ENCODE measurements around the gene FAM131B. TPM values are rescaled to one million over a fixed set of nuclear protein-coding genes. Genes with fewer than 3 reads are reported as not detected.

The FAM131B gene
- polyA plus RNA-seq, 1 donor (not counting 4 experiments of a cell fraction or from before 2014, with no cell fraction given) = 0.21 TPM

- dilution Hi-C loops (cut with MboI; ENCODE audit: extremely low pct_ligation_motif_present, low sequenced_read_pairs) = no loop called here
- H3K4me2 ChIP-seq (ENCODE audit: control insufficient read depth, extremely low read depth, insufficient read depth, low read depth, low read length) = no peak overlapping the region
- no peaks in the 10 kb centered on the region for H3K9me3 ChIP-seq (ENCODE audit: control insufficient read depth, low read depth, low read length)
- H3K9ac ChIP-seq (ENCODE audit: control insufficient read depth, extremely low read depth, insufficient read depth, low read length) = no peak overlapping the region
- no peak overlapping the region for H2AFZ ChIP-seq (ENCODE audit: control insufficient read depth, low read length)
- H3K9me1 ChIP-seq (ENCODE audit: control insufficient read depth, extremely low read depth, insufficient read depth, low read length) = no peaks in the 10 kb centered on the region
- no peak for TF ChIP-seq EZH2 (IDR thresholded peaks at IDR 0.05; ENCODE audit: low read length)
- TF ChIP-seq CTCF (optimal IDR thresholded peaks at IDR 0.05 in 1 of 3, IDR thresholded peaks at IDR 0.05 in 1 of 3, conservative IDR thresholded peaks at IDR 0.05 in 1 of 3; ENCODE audit: extremely low read depth in 1 of 3, insufficient read depth in 2 of 3, low read length in 3 of 3) = no peak
- FAIRE-seq (no peak), DNase-seq (ENCODE audit: low read depth, low spot score) (no peak)
- H4K20me1 ChIP-seq (ENCODE audit: control insufficient read depth, extremely low read depth, insufficient read depth, low read length) = no peaks in the 10 kb centered on the region
- H3K4me3 ChIP-seq (ENCODE audit: control insufficient read depth in 2 of 3, extremely low read depth in 1 of 3, insufficient read depth in 2 of 3, low read depth in 1 of 3, low read length in 3 of 3) = no peak overlapping the region
- no peaks in the 10 kb centered on the region for H3K4me1 ChIP-seq (ENCODE audit: control insufficient read depth, extremely low read depth, insufficient read depth, low read length)
- no peaks in the 10 kb centered on the region for H3K27me3 ChIP-seq (ENCODE audit: control insufficient read depth, extremely low read depth, insufficient read depth, low read length)
- H3K27ac ChIP-seq (ENCODE audit: control insufficient read depth, insufficient read depth, low read length) = no peak overlapping the region
- H3K79me2 ChIP-seq (ENCODE audit: control insufficient read depth, insufficient read depth, low read length) = no peaks in the 10 kb centered on the region
- no peaks in the 10 kb centered on the region for H3K36me3 ChIP-seq (ENCODE audit: control insufficient read depth in 2 of 2, extremely low read depth in 1 of 2, insufficient read depth in 2 of 2, low read length in 2 of 2)
These were observed 25.3 kb downstream of the FAM131B start for GRCh38 chr7:143337216-143337615.

GRCh38 chr7:143334244-143334643 lies 28.3 kb downstream of the FAM131B start:
- no peak overlapping the region for H3K27ac ChIP-seq (ENCODE audit: control insufficient read depth, insufficient read depth, low read length)
- TF ChIP-seq EZH2 (IDR thresholded peaks at IDR 0.05; ENCODE audit: low read length) (no peak), CTCF (optimal IDR thresholded peaks at IDR 0.05 in 1 of 3, IDR thresholded peaks at IDR 0.05 in 1 of 3, conservative IDR thresholded peaks at IDR 0.05 in 1 of 3; ENCODE audit: extremely low read depth in 1 of 3, insufficient read depth in 2 of 3, low read length in 3 of 3) (no peak)
- no peak overlapping the region for H3K4me3 ChIP-seq (ENCODE audit: control insufficient read depth in 2 of 3, extremely low read depth in 1 of 3, insufficient read depth in 2 of 3, low read depth in 1 of 3, low read length in 3 of 3)
- H3K27me3 ChIP-seq (ENCODE audit: control insufficient read depth, extremely low read depth, insufficient read depth, low read length) = no peaks in the 10 kb centered on the region
- dilution Hi-C loops (cut with MboI; ENCODE audit: extremely low pct_ligation_motif_present, low sequenced_read_pairs) = no loop called here
- peaks cover 14% of the 10 kb centered on the region for H3K4me1 ChIP-seq (ENCODE audit: control insufficient read depth, extremely low read depth, insufficient read depth, low read length)
- peaks cover 3% of the 10 kb centered on the region for H3K9me1 ChIP-seq (ENCODE audit: control insufficient read depth, extremely low read depth, insufficient read depth, low read length)
- H4K20me1 ChIP-seq (ENCODE audit: control insufficient read depth, extremely low read depth, insufficient read depth, low read length) = no peaks in the 10 kb centered on the region
- no peak overlapping the region for H2AFZ ChIP-seq (ENCODE audit: control insufficient read depth, low read length)
- H3K9me3 ChIP-seq (ENCODE audit: control insufficient read depth, low read depth, low read length) = no peaks in the 10 kb centered on the region
- no peaks in the 10 kb centered on the region for H3K36me3 ChIP-seq (ENCODE audit: control insufficient read depth in 2 of 2, extremely low read depth in 1 of 2, insufficient read depth in 2 of 2, low read length in 2 of 2)
- H3K9ac ChIP-seq (ENCODE audit: control insufficient read depth, extremely low read depth, insufficient read depth, low read length) = no peak overlapping the region
- no peak for FAIRE-seq
- no peak overlapping the region for H3K4me2 ChIP-seq (ENCODE audit: control insufficient read depth, extremely low read depth, insufficient read depth, low read depth, low read length)
- no peak for DNase-seq (ENCODE audit: low read depth, low spot score)
- H3K79me2 ChIP-seq (ENCODE audit: control insufficient read depth, insufficient read depth, low read length) = no peaks in the 10 kb centered on the region
